H1 (cell line): ENCODE measurements around the gene MAPKAPK2. TPM values are rescaled to one million over a fixed set of nuclear protein-coding genes. Genes with fewer than 3 reads are reported as not detected.
A peak's percentile ranks its signal among the peaks of the same experiment; 100 is the strongest.

ENCODE experiments used
- CTCF ChIA-PET: fragments of 300-600 bp; sonication (Branson Sonifier 250); formaldehyde crosslinking; loops from one replicate; lab custom pipeline; 2021; ENCODE audit not compliant: partially characterized antibody; lab: Charles Lee
- POLR2A ChIA-PET: fragments of 300-600 bp; sonication (Branson Sonifier 250); formaldehyde crosslinking; loops from one replicate; lab custom pipeline; 2021; ENCODE audit warnings: inconsistent platforms; ENCODE audit not compliant: partially characterized antibody; lab: Charles Lee
- DNase-seq, 2 experiments: peaks; one replicate each; pipeline versions ENCODE4 v3.0.0 to v3.0.0-alpha.2; 2010 to 2022; ENCODE audit warnings: low spot score in 2 of 2, low read depth in 1 of 2, mixed read lengths in 1 of 2
- FAIRE-seq: peaks from 2 replicates; lab custom pipeline; 2011; peaks lifted over from hg19 to GRCh38; lab: Jason Lieb, UNC
- H2AFZ ChIP-seq: 2 replicates; pipeline ENCODE4 v1.8.1; 2012; ENCODE audit warnings: low read length, inconsistent platforms
- H2AK5ac ChIP-seq: 2 replicates; pipeline ENCODE4 v1.6.1; 2013; ENCODE audit warnings: low read depth, low read length
- H2BK120ac ChIP-seq: replicated peaks from 2 replicates; pipeline ENCODE3; 2013; ENCODE audit warnings: low read depth, low read length, inconsistent platforms
- H2BK12ac ChIP-seq: 2 replicates; pipeline ENCODE4 v1.6.1; 2013; ENCODE audit warnings: low read depth, low read length
- H2BK15ac ChIP-seq: 2 replicates; pipeline ENCODE4 v1.6.1; 2013; ENCODE audit warnings: low read length
- H2BK20ac ChIP-seq: 2 replicates; pipeline ENCODE4 v1.6.1; 2013; ENCODE audit warnings: low read length
- H2BK5ac ChIP-seq: 2 replicates; pipeline ENCODE4 v1.6.1; 2013; ENCODE audit warnings: low read depth, low read length
- H3K14ac ChIP-seq: 2 replicates; pipeline ENCODE4 v1.6.1; 2013; ENCODE audit warnings: inconsistent platforms; ENCODE audit not compliant: insufficient read length
- H3K18ac ChIP-seq: 2 replicates; pipeline ENCODE4 v1.6.1; 2013; ENCODE audit warnings: low read length; ENCODE audit errors: extremely low read depth
- H3K23ac ChIP-seq: 2 replicates; pipeline ENCODE4 v1.6.1; 2013; ENCODE audit warnings: inconsistent platforms; ENCODE audit not compliant: insufficient read length
- H3K23me2 ChIP-seq: 2 replicates; pipeline ENCODE4 v1.6.1; 2013; ENCODE audit warnings: low read depth, low read length
- H3K27ac ChIP-seq: 2 replicates; pipeline ENCODE4 v1.6.1; 2011; ENCODE audit warnings: low read depth, low read length, inconsistent platforms
- H3K27me3 ChIP-seq, 4 experiments: replicated peaks in 1 of 4; 1 replicate in 1 of 4; 2 replicates in 3 of 4; pipeline versions ENCODE4 v1.6.1 to v1.8.1; 2011 to 2013; ENCODE audit warnings: low read length in 3 of 4, mild to moderate bottlenecking in 3 of 4, inconsistent platforms in 2 of 4, mixed read lengths in 2 of 4, moderate library complexity in 1 of 4; ENCODE audit not compliant: control insufficient read depth in 3 of 4, insufficient read depth in 3 of 4; ENCODE audit errors: extremely low read depth in 1 of 4
- H3K36me3 ChIP-seq, 4 experiments: 2 replicates each; pipeline versions ENCODE4 v1.6.1 to v1.8.1; 2011 to 2013; ENCODE audit warnings: mild to moderate bottlenecking in 4 of 4, low read length in 3 of 4, moderate library complexity in 2 of 4, control low read depth in 1 of 4, inconsistent platforms in 1 of 4; ENCODE audit not compliant: insufficient read depth in 4 of 4, control insufficient read depth in 2 of 4
- H3K4ac ChIP-seq: replicated peaks from 2 replicates; pipeline ENCODE3; 2013; ENCODE audit warnings: low read length, low read depth, mixed read lengths, inconsistent platforms; ENCODE audit not compliant: insufficient read length
- H3K4me1 ChIP-seq, 4 experiments: replicated peaks in 1 of 4; 1 replicate in 1 of 4; 2 replicates in 3 of 4; pipeline versions ENCODE4 v1.6.1 to v1.8.1; 2011 to 2013; ENCODE audit warnings: low read length in 3 of 4, inconsistent platforms in 2 of 4, mixed read lengths in 1 of 4; ENCODE audit not compliant: insufficient read depth in 4 of 4, control insufficient read depth in 3 of 4
- H3K4me2 ChIP-seq, 2 experiments: 2 replicates each; pipeline versions ENCODE4 v1.6.1 to v1.8.1; 2011 to 2013; ENCODE audit warnings: low read depth in 2 of 2, low read length in 2 of 2, control low read depth in 1 of 2, inconsistent platforms in 1 of 2, mild to moderate bottlenecking in 1 of 2; ENCODE audit not compliant: insufficient read depth in 1 of 2
- H3K4me3 ChIP-seq, 4 experiments: fragments of 200-600, 300-600 bp in 1 of 4; sonication (generic), shearing (Covaris generic), sonication (Bioruptor Twin) in 1 of 4; 2 replicates each; pipeline versions ENCODE4 v1.5.1 to v1.8.1; 2011 to 2016; ENCODE audit warnings: low read length in 4 of 4, low read depth in 3 of 4, control low read depth in 2 of 4, inconsistent platforms in 2 of 4, mild to moderate bottlenecking in 2 of 4, mixed read lengths in 1 of 4, moderate library complexity in 1 of 4; ENCODE audit not compliant: insufficient read depth in 2 of 4; ENCODE audit errors: extremely low read depth in 1 of 4
- H3K56ac ChIP-seq: replicated peaks from 2 replicates; pipeline ENCODE3; 2013; ENCODE audit warnings: low read depth, mild to moderate bottlenecking, mixed read lengths, low read length, inconsistent platforms; ENCODE audit not compliant: insufficient read length
- H3K79me1 ChIP-seq: 2 replicates; pipeline ENCODE4 v1.6.1; 2013; ENCODE audit warnings: low read depth, low read length, control low read depth
- H3K79me2 ChIP-seq, 2 experiments: 2 replicates each; pipeline versions ENCODE4 v1.6.1 to v1.8.1; 2012 to 2013; ENCODE audit warnings: low read length in 2 of 2, mild to moderate bottlenecking in 2 of 2, inconsistent platforms in 1 of 2; ENCODE audit not compliant: insufficient read depth in 2 of 2, control insufficient read depth in 1 of 2
- H3K9ac ChIP-seq, 4 experiments: replicated peaks in 1 of 4; 1 replicate in 1 of 4; 2 replicates in 3 of 4; pipeline versions ENCODE4 v1.6.1 to v1.8.1; 2011 to 2013; ENCODE audit warnings: low read depth in 3 of 4, low read length in 3 of 4, control low read depth in 2 of 4, mild to moderate bottlenecking in 2 of 4, moderate library complexity in 2 of 4, inconsistent platforms in 1 of 4; ENCODE audit errors: extremely low read depth in 1 of 4
- H3K9me3 ChIP-seq, 2 experiments: 2 replicates each; pipeline versions ENCODE4 v1.6.1 to v1.8.1; 2012 to 2013; ENCODE audit warnings: mild to moderate bottlenecking in 2 of 2, moderate library complexity in 2 of 2, control low read depth in 1 of 2, inconsistent platforms in 1 of 2, low read depth in 1 of 2, low read length in 1 of 2, mixed read lengths in 1 of 2; ENCODE audit not compliant: insufficient read depth in 2 of 2
- H4K20me1 ChIP-seq, 2 experiments: replicated peaks in 1 of 2; 2 replicates each; pipeline versions ENCODE3 to v1.8.1; 2011 to 2013; ENCODE audit warnings: inconsistent platforms in 2 of 2, low read length in 2 of 2, mild to moderate bottlenecking in 1 of 2; ENCODE audit not compliant: insufficient read depth in 2 of 2, control insufficient read depth in 1 of 2
- H4K5ac ChIP-seq: 2 replicates; pipeline ENCODE4 v1.6.1; 2013; ENCODE audit warnings: low read length, low read depth, mixed read lengths, inconsistent platforms; ENCODE audit not compliant: insufficient read length
- H4K8ac ChIP-seq: 2 replicates; pipeline ENCODE4 v1.8.0; 2013; ENCODE audit warnings: mild to moderate bottlenecking, moderate library complexity, low read length, inconsistent platforms; ENCODE audit not compliant: insufficient read depth; ENCODE audit errors: extremely low read depth
- H4K91ac ChIP-seq: replicated peaks from 2 replicates; pipeline ENCODE3; 2013; ENCODE audit warnings: low read length, mixed read lengths, inconsistent platforms; ENCODE audit not compliant: insufficient read length
- CHD2 ChIP-seq: IDR thresholded peaks from 2 replicates; pipeline ENCODE4 v1.6.1; 2012; ENCODE audit warnings: low read length, improper control_type of control experiment
- CREB1 ChIP-seq: IDR thresholded peaks from 2 replicates; pipeline ENCODE4 v1.6.1; 2012; ENCODE audit warnings: inconsistent platforms
- CTCF ChIP-seq, 3 experiments: IDR thresholded peaks; 1 replicate in 2 of 3; 2 replicates in 1 of 3; pipeline versions ENCODE4 v1.5.1 to v1.6.1; 2011; ENCODE audit warnings: low read length in 3 of 3, mild to moderate bottlenecking in 3 of 3, inconsistent platforms in 2 of 3, low read depth in 1 of 3, moderate library complexity in 1 of 3; ENCODE audit not compliant: insufficient read depth in 1 of 3; ENCODE audit errors: control extremely low read depth in 1 of 3
- GABPA ChIP-seq: IDR thresholded peaks from 2 replicates; pipeline ENCODE4 v1.6.1; 2011; ENCODE audit warnings: mild to moderate bottlenecking, low read length, moderate library complexity, borderline replicate concordance; ENCODE audit not compliant: insufficient read depth
- JUN ChIP-seq: IDR thresholded peaks from 2 replicates; pipeline ENCODE4 v1.6.1; 2011; ENCODE audit warnings: low read depth, mild to moderate bottlenecking, improper control_type of control experiment, low read length
- JUND ChIP-seq: IDR thresholded peaks from 2 replicates; pipeline ENCODE4 v1.6.1; 2011; ENCODE audit warnings: mild to moderate bottlenecking, improper control_type of control experiment, low read length
- MAFK ChIP-seq: IDR thresholded peaks from 2 replicates; pipeline ENCODE4 v1.6.1; 2012; ENCODE audit warnings: low read depth, mild to moderate bottlenecking, improper control_type of control experiment, low read length
- RFX5 ChIP-seq: IDR thresholded peaks from 2 replicates; pipeline ENCODE4 v1.6.1; 2011; ENCODE audit warnings: low read depth, low read length, improper control_type of control experiment, borderline replicate concordance
- SP4 ChIP-seq: IDR thresholded peaks from 2 replicates; pipeline ENCODE4 v1.6.1; 2012; ENCODE audit warnings: low read length, inconsistent platforms
- TBP ChIP-seq: IDR thresholded peaks from 2 replicates; pipeline ENCODE4 v1.6.1; 2011; ENCODE audit warnings: low read depth, low read length, improper control_type of control experiment
- WGBS, 2 experiments: shearing (Covaris generic) in 1 of 2; methylation state at CpG; one replicate each; pipeline versions ENCODE4 v1.1.6 to v1.1.7; 2013 to 2015; ENCODE audit warnings: low lambda C conversion rate in 2 of 2, mixed read lengths in 2 of 2, inconsistent platforms in 1 of 2, low coverage in 1 of 2, missing lambda C conversion rate in 1 of 2; ENCODE audit not compliant: insufficient replicate concordance in 2 of 2, insufficient coverage in 1 of 2, insufficient read length in 1 of 2; ENCODE audit errors: extremely low coverage in 1 of 2, missing lambda C conversion rate in 1 of 2; 5-methylcytosine and 5-hydroxymethylcytosine counted together
- polyA plus RNA-seq, 7 experiments: library from polyadenylated mRNA; depleted of rRNA in 3 of 7; stranded (reverse) in 5 of 7; unstranded in 2 of 7; fragments of >200 nt in 5 of 7; fragments of 200-250 nt in 2 of 7; gene quantifications; 1 replicate in 5 of 7; 2 replicates in 1 of 7; 4 replicates in 1 of 7; pipeline versions ENCODE4 v1.2.1 to v1.2.3, GENCODE V29; 2011 to 2013; ENCODE audit warnings: missing spikeins in 2 of 7, mixed read lengths in 2 of 7
- total RNA-seq: library from RNA; stranded (reverse); fragmentation: NEBNext Ultra II Directional; extraction: Animal tissue kit (Norgen Biotek cat#: 25700); gene quantifications from 2 replicates; pipeline ENCODE4 v1.2.1, GENCODE V29; 2021

MAPKAPK2 gene
- total and polyA plus RNA-seq, 2 of the 8 experiments (the other 6 are each of a cell fraction or from before 2014, with no cell fraction given) = 27.5 to 44.9 TPM

- no peak overlapping the region for H4K91ac ChIP-seq
- no peak overlapping the region for H4K8ac ChIP-seq
- no peaks in the 10 kb centered on the region for H3K36me3 ChIP-seq
- no peak overlapping the region for H2BK12ac ChIP-seq
- POLR2A ChIA-PET = interaction anchor here (1.4 to 1.9 kb wide), 2 partner anchors 10 to 22 kb away, joined by 4 read pairs; partner anchors contain the start of gene DYRK3
- TF ChIP-seq CTCF (IDR thresholded peaks at IDR 0.05; ENCODE audit: control extremely low read depth in 1 of 3, insufficient read depth in 1 of 3, low read depth in 1 of 3, low read length in 3 of 3) = no peak
- no peak for TF ChIP-seq CHD2
- no peak for TF ChIP-seq GABPA
- TF ChIP-seq CREB1 = no peak
- no peak for TF ChIP-seq TBP
- TF ChIP-seq RFX5 = no peak
- no peak for TF ChIP-seq MAFK
- no peak for TF ChIP-seq SP4
- TF ChIP-seq JUND = no peak
- TF ChIP-seq JUN = no peak
- H3K4me1 ChIP-seq = peaks cover 0 to 12% (median 5%) of the 10 kb centered on the region in 4 experiments; a peak in 6 of 7 replicates
- FAIRE-seq (no peak), DNase-seq (no peak)
- CTCF ChIA-PET = interaction anchor here (0.7 to 23.8 kb wide), 19 partner anchors 10 to 274 kb away, joined by 3 to 666 read pairs (median 6); partner anchors contain the start of genes DYRK3, EIF2D and MAPKAPK2
- peak overlapping the region in 1 of 4 experiments; percentile 51; a peak in 2 of 8 replicates for H3K4me3 ChIP-seq
- no peak overlapping the region for H3K9ac ChIP-seq
- no peak overlapping the region for H3K18ac ChIP-seq
- H2BK120ac ChIP-seq = no peak overlapping the region
- H3K4ac ChIP-seq = no peak overlapping the region
- H3K23me2 ChIP-seq = 0 out of 2 replicates have a peak, but pooled peaks cover 5% of the 10 kb centered on the region
- no peak overlapping the region for H4K5ac ChIP-seq
- no peak overlapping the region for H2AK5ac ChIP-seq
- no peak overlapping the region for H3K14ac ChIP-seq
- H3K79me1 ChIP-seq = no peaks in the 10 kb centered on the region
- no peak overlapping the region for H3K56ac ChIP-seq
- WGBS, 2 experiments = 68% methylated on average over 6 of the region's 6 CpGs; no CpG with 5 or more reads in 1 of the 2 experiments
- H3K9me3 ChIP-seq = no peaks in the 10 kb centered on the region
- no peak overlapping the region for H3K27ac ChIP-seq
- H4K20me1 ChIP-seq = no peaks in the 10 kb centered on the region
- no peak overlapping the region for H2BK15ac ChIP-seq
- peak overlapping the region; percentile 18; the same call in 1 of the 2 replicates for H2AFZ ChIP-seq
- H2BK5ac ChIP-seq = no peak overlapping the region
- H2BK20ac ChIP-seq = no peak overlapping the region
- H3K4me2 ChIP-seq = peak overlapping the region; percentile 44 to 56
- H3K27me3 ChIP-seq = peaks cover 0 to 14% (median 9%) of the 10 kb centered on the region in 4 experiments; a peak in 6 of 7 replicates
- H3K79me2 ChIP-seq = no peaks in the 10 kb centered on the region
- H3K23ac ChIP-seq = no peak overlapping the region
These were observed 27.0 kb upstream of the MAPKAPK2 start for GRCh38 chr1:206657751-206658150.
